K562 (cell line): ENCODE measurements around the gene FIZ1. TPM values are rescaled to one million over a fixed set of nuclear protein-coding genes. Genes with fewer than 3 reads are reported as not detected.

ENCODE experiments used
- GTF2F1 ChIP-seq: IDR thresholded peaks from 2 replicates; pipeline ENCODE4 v1.6.1; 2011; ENCODE audit warnings: low read depth, low read length, improper control_type of control experiment
- HDAC1 ChIP-seq, 2 experiments: fragments of 450-650 bp; IDR thresholded peaks; 2 replicates each; pipeline ENCODE4 v1.6.1; 2016 to 2017; ENCODE audit warnings: inconsistent platforms in 1 of 2, mild to moderate bottlenecking in 1 of 2, moderate library complexity in 1 of 2
- HDAC6 ChIP-seq: IDR thresholded peaks from 2 replicates; pipeline ENCODE4 v1.6.1; 2012; ENCODE audit warnings: low read depth, mild to moderate bottlenecking, control low read depth, inconsistent platforms, low read length, moderate library complexity
- L3MBTL2 ChIP-seq: fragments of 450-650 bp; IDR thresholded peaks from 2 replicates; pipeline ENCODE4 v1.6.1; 2016; ENCODE audit warnings: mild to moderate bottlenecking, moderate library complexity
- NFIC ChIP-seq: fragments of 450-650 bp; IDR thresholded peaks from 2 replicates; pipeline ENCODE4 v1.6.1; 2017; ENCODE audit warnings: mild to moderate bottlenecking, inconsistent platforms
- PHB ChIP-seq: fragments of 250-450 bp; sonication (Bioruptor Pico); IDR thresholded peaks from 2 replicates; pipeline ENCODE4 v1.5.0; 2021
- RBM25 ChIP-seq: fragments of 200-400 bp; formaldehyde crosslinking; IDR thresholded peaks from 2 replicates; pipeline ENCODE4 v1.6.1; 2018; ENCODE audit warnings: low read length, low read depth, moderate library complexity; ENCODE audit not compliant: severe bottlenecking
- SIN3B ChIP-seq: fragments of 450-650 bp; IDR thresholded peaks from 2 replicates; pipeline ENCODE4 v1.6.1; 2017; ENCODE audit warnings: low read depth, mild to moderate bottlenecking, moderate library complexity
- SIX5 ChIP-seq, 2 experiments: IDR thresholded peaks; 2 replicates each; pipeline ENCODE4 v1.6.1; 2011; ENCODE audit warnings: low read length in 2 of 2, borderline replicate concordance in 1 of 2, low read depth in 1 of 2, mild to moderate bottlenecking in 1 of 2, moderate library complexity in 1 of 2; ENCODE audit not compliant: insufficient read depth in 1 of 2
- SRF ChIP-seq, 2 experiments: fragments of 250-450, 450-650 bp in 1 of 2; sonication (Bioruptor Pico) in 1 of 2; sonication (generic) in 1 of 2; formaldehyde crosslinking; IDR thresholded peaks; 2 replicates each; pipeline versions ENCODE4 v1.5.0 to v1.5.1; 2020 to 2022; ENCODE audit warnings: mild to moderate bottlenecking in 1 of 2, missing genetic modification reagents in 1 of 2
- ZC3H11A ChIP-seq: IDR thresholded peaks from 2 replicates; pipeline ENCODE4 v1.6.1; 2012; ENCODE audit warnings: low read depth, low read length, improper control_type of control experiment
- ZNF143 ChIP-seq: sonication (generic); formaldehyde crosslinking; IDR thresholded peaks from 2 replicates; pipeline ENCODE4 v1.9.0; 2022; ENCODE audit warnings: mild to moderate bottlenecking, missing genetic modification reagents
- polyA plus RNA-seq, 8 experiments: library from polyadenylated mRNA; depleted of rRNA in 4 of 8; stranded (reverse) in 5 of 8; unstranded in 3 of 8; fragments of >200 nt; fragmentation: Nextera tagmentation in 2 of 8; fragmentation: Illumina TruSeq in 1 of 8; extraction: Ambion mirVana in 2 of 8; extraction: Trizol in 1 of 8; gene quantifications; 2 replicates each; pipeline versions ENCODE4 v1.2.1 to v1.2.3, GENCODE V29; 2011 to 2014; ENCODE audit warnings: inconsistent platforms in 1 of 8, missing spikeins in 1 of 8
- total RNA-seq, 7 experiments: library from RNA; depleted of rRNA in 6 of 7; stranded (reverse); fragments of >200 nt in 6 of 7; fragmentation: Illumina TruSeq in 2 of 7; extraction: Trizol in 2 of 7; gene quantifications; 2 replicates each; pipeline versions ENCODE4 v1.2.1 to v1.2.3, GENCODE V29; 2011 to 2021; ENCODE audit warnings: low replicate concordance in 1 of 7
- TF ChIP-seq, protein P1 (sequence below): fragments of 250-450 bp; sonication (Bioruptor Pico); IDR thresholded peaks from 2 replicates; pipeline ENCODE4 v1.4.0; 2020
- TF ChIP-seq, protein P2 (sequence below), 2 experiments: fragments of 450-650 bp; formaldehyde crosslinking in 1 of 2; IDR thresholded peaks; 2 replicates each; pipeline versions ENCODE4 v1.4.0 to v1.6.1; 2014 to 2020; ENCODE audit warnings: mild to moderate bottlenecking in 2 of 2, borderline replicate concordance in 1 of 2, low read depth in 1 of 2

Gene FIZ1
- total and polyA plus RNA-seq, 9 of the 15 experiments (the other 6 are each of a cell fraction or from before 2014, with no cell fraction given): 0.79 to 17.5 (median 5.5) TPM

DNA sequence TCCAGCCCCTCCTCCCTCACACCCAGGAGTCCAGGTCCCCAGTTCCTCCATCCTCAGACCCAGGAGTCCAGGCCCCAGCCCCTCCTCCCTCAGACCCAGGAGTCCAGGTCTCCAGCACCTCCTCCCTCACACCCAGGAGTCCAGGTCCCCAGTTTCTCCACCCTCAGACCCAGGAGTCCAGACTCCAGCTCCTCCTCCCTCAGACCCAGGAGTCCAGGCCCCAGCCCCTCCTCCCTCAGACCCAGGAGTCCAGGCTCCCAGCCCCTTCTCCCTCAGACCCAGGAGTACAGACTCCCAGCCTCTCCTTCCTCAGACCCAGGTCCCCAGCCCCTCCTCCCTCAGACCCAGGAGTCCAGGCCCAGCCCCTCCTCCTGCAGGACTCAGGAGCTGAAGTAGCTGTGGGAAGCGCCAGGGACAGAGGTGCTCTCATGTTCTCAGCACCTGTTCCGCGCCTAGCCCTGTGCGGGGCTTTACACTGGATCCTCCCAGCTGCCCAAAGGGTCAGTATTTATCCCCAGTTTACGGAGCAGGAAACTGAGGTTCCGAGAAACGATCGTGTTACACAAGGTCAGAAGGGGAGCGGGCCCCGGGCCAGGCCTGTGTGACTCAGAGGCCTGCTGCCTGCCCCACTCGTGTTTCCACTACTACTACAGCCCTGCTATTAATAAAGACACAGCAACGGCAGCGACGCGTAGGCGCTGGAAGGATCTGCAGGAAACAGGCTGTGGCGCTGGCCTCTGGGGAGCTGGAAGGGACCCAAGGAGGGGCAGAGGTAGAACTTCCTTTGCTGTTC, 52.3 kb downstream of the FIZ1 start (continued):
- TF ChIP-seq PHB (no peak), RBM25 (peak; percentile 46), SRF (CRISPR knock-in tag; IDR thresholded peaks at IDR 0.05) (no peak), SIX5 (IDR thresholded peaks at IDR 0.05; ENCODE audit: borderline replicate concordance in 1 of 2, insufficient read depth in 1 of 2, low read depth in 1 of 2, low read length in 2 of 2) (no peak), SIN3B (no peak), HDAC1 (IDR thresholded peaks at IDR 0.05) (no peak; a peak in 1 of 4 replicates), ZNF143 (no peak), GTF2F1 (no peak), NFIC (peak; percentile 77), ZC3H11A (no peak), L3MBTL2 (peak; percentile 36; the same call in 1 of the 2 replicates), HDAC6 (no peak)
- TF ChIP-seq, protein P1, sequence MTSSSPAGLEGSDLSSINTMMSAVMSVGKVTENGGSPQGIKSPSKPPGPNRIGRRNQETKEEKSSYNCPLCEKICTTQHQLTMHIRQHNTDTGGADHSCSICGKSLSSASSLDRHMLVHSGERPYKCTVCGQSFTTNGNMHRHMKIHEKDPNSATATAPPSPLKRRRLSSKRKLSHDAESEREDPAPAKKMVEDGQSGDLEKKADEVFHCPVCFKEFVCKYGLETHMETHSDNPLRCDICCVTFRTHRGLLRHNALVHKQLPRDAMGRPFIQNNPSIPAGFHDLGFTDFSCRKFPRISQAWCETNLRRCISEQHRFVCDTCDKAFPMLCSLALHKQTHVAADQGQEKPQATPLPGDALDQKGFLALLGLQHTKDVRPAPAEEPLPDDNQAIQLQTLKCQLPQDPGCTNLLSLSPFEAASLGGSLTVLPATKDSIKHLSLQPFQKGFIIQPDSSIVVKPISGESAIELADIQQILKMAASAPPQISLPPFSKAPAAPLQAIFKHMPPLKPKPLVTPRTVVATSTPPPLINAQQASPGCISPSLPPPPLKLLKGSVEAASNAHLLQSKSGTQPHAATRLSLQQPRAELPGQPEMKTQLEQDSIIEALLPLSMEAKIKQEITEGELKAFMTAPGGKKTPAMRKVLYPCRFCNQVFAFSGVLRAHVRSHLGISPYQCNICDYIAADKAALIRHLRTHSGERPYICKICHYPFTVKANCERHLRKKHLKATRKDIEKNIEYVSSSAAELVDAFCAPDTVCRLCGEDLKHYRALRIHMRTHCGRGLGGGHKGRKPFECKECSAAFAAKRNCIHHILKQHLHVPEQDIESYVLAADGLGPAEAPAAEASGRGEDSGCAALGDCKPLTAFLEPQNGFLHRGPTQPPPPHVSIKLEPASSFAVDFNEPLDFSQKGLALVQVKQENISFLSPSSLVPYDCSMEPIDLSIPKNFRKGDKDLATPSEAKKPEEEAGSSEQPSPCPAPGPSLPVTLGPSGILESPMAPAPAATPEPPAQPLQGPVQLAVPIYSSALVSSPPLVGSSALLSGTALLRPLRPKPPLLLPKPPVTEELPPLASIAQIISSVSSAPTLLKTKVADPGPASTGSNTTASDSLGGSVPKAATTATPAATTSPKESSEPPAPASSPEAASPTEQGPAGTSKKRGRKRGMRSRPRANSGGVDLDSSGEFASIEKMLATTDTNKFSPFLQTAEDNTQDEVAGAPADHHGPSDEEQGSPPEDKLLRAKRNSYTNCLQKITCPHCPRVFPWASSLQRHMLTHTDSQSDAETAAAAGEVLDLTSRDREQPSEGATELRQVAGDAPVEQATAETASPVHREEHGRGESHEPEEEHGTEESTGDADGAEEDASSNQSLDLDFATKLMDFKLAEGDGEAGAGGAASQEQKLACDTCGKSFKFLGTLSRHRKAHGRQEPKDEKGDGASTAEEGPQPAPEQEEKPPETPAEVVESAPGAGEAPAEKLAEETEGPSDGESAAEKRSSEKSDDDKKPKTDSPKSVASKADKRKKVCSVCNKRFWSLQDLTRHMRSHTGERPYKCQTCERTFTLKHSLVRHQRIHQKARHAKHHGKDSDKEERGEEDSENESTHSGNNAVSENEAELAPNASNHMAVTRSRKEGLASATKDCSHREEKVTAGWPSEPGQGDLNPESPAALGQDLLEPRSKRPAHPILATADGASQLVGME (CRISPR knock-in tag): no peak
- TF ChIP-seq, protein P2, sequence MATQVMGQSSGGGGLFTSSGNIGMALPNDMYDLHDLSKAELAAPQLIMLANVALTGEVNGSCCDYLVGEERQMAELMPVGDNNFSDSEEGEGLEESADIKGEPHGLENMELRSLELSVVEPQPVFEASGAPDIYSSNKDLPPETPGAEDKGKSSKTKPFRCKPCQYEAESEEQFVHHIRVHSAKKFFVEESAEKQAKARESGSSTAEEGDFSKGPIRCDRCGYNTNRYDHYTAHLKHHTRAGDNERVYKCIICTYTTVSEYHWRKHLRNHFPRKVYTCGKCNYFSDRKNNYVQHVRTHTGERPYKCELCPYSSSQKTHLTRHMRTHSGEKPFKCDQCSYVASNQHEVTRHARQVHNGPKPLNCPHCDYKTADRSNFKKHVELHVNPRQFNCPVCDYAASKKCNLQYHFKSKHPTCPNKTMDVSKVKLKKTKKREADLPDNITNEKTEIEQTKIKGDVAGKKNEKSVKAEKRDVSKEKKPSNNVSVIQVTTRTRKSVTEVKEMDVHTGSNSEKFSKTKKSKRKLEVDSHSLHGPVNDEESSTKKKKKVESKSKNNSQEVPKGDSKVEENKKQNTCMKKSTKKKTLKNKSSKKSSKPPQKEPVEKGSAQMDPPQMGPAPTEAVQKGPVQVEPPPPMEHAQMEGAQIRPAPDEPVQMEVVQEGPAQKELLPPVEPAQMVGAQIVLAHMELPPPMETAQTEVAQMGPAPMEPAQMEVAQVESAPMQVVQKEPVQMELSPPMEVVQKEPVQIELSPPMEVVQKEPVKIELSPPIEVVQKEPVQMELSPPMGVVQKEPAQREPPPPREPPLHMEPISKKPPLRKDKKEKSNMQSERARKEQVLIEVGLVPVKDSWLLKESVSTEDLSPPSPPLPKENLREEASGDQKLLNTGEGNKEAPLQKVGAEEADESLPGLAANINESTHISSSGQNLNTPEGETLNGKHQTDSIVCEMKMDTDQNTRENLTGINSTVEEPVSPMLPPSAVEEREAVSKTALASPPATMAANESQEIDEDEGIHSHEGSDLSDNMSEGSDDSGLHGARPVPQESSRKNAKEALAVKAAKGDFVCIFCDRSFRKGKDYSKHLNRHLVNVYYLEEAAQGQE (IDR thresholded peaks at IDR 0.05; ENCODE audit: borderline replicate concordance): no peak
- TF ChIP-seq, protein P2 (CRISPR knock-in tag; IDR thresholded peaks at IDR 0.05; ENCODE audit: low read depth): no peak
